IMR-90 (cell line): ENCODE results near the gene PAX8. TPM values are rescaled to one million over a fixed set of nuclear protein-coding genes. Genes with fewer than 3 reads are reported as not detected.

Experiments
- ATAC-seq: fragments of 200-7000 bp; cut with Tn5 transposase; 2 replicates; pipeline ENCODE4 v1.9.1; 2020; ENCODE audit warnings: low read depth, mild to moderate bottlenecking, moderate library complexity
- BruUV-seq: library from RNA; stranded (reverse); fragments of 400-500 nt; replicated peaks from 2 replicates; lab custom pipeline; 2021; lab: Mats Ljungman, UMichigan
- CTCF ChIA-PET: fragments of 300-600 bp; formaldehyde crosslinking; extraction: SDS; loops from one replicate; lab custom pipeline; 2021; ENCODE audit warnings: antibody characterized with exemption; lab: Yijun Ruan, JAX
- POLR2A ChIA-PET: fragments of 300-600 bp; sonication (Branson Sonifier 250); formaldehyde crosslinking; loops from one replicate; lab custom pipeline; 2022; ENCODE audit warnings: antibody characterized with exemption; ENCODE audit not compliant: unreplicated experiment; lab: Charles Lee
- DNase-seq: peaks from one replicate; pipeline ENCODE4 v3.0.0; 2013
- H2AFZ ChIP-seq: replicated peaks from 2 replicates; pipeline ENCODE3; 2013; ENCODE audit warnings: low read length, mild to moderate bottlenecking; ENCODE audit not compliant: poor library complexity
- H2AK5ac ChIP-seq: 2 replicates; pipeline ENCODE4 v1.6.1; 2013; ENCODE audit warnings: low read depth, low read length, inconsistent platforms
- H2AK9ac ChIP-seq: replicated peaks from 2 replicates; pipeline ENCODE3; 2013; ENCODE audit warnings: mild to moderate bottlenecking, low read depth, low read length, moderate library complexity; ENCODE audit not compliant: poor library complexity
- H2BK120ac ChIP-seq: 2 replicates; pipeline ENCODE4 v1.6.1; 2013; ENCODE audit warnings: low read depth, low read length, inconsistent platforms
- H2BK15ac ChIP-seq: 3 replicates; pipeline ENCODE4 v1.6.1; 2013; ENCODE audit warnings: low read depth, low read length, inconsistent platforms
- H2BK20ac ChIP-seq: 2 replicates; pipeline ENCODE4 v1.6.1; 2013; ENCODE audit warnings: low read depth, mild to moderate bottlenecking, inconsistent platforms, low read length, moderate library complexity
- H2BK5ac ChIP-seq: 2 replicates; pipeline ENCODE4 v1.6.1; 2013; ENCODE audit warnings: mild to moderate bottlenecking, low read depth, low read length, inconsistent platforms; ENCODE audit not compliant: poor library complexity, severe bottlenecking
- H3K14ac ChIP-seq: replicated peaks from 2 replicates; pipeline ENCODE4 v1.6.1; 2013; ENCODE audit warnings: low read depth, low read length, inconsistent platforms
- H3K18ac ChIP-seq: 2 replicates; pipeline ENCODE4 v1.6.1; 2013; ENCODE audit warnings: low read depth, low read length, control low read depth
- H3K23ac ChIP-seq: 2 replicates; pipeline ENCODE4 v1.6.1; 2013; ENCODE audit warnings: low read depth, low read length, inconsistent platforms
- H3K27ac ChIP-seq: 2 replicates; pipeline ENCODE4 v1.5.1; 2013; ENCODE audit warnings: mild to moderate bottlenecking, control low read depth, low read length; ENCODE audit not compliant: insufficient read depth
- H3K27me3 ChIP-seq: 2 replicates; pipeline ENCODE4 v1.6.1; 2013; ENCODE audit warnings: low read length; ENCODE audit not compliant: control insufficient read depth, insufficient read depth
- H3K36me3 ChIP-seq: 2 replicates; pipeline ENCODE4 v1.6.1; 2013; ENCODE audit warnings: low read length, mixed read lengths; ENCODE audit not compliant: control insufficient read depth, insufficient read depth
- H3K4ac ChIP-seq: 2 replicates; pipeline ENCODE4 v1.6.1; 2013; ENCODE audit warnings: low read depth, low read length, inconsistent platforms
- H3K4me1 ChIP-seq: 2 replicates; pipeline ENCODE4 v1.6.1; 2013; ENCODE audit warnings: low read length, mixed read lengths; ENCODE audit not compliant: control insufficient read depth, insufficient read depth
- H3K4me2 ChIP-seq: 2 replicates; pipeline ENCODE4 v1.6.1; 2013; ENCODE audit warnings: low read depth, mild to moderate bottlenecking, control low read depth, low read length, moderate library complexity
- H3K4me3 ChIP-seq: 2 replicates; pipeline ENCODE4 v1.5.1; 2013; ENCODE audit warnings: low read depth, mild to moderate bottlenecking, control low read depth, low read length, moderate library complexity; ENCODE audit not compliant: insufficient read depth
- H3K56ac ChIP-seq: 2 replicates; pipeline ENCODE4 v1.6.1; 2013; ENCODE audit warnings: low read length, inconsistent platforms; ENCODE audit not compliant: insufficient read depth; ENCODE audit errors: extremely low read depth
- H3K79me1 ChIP-seq, 2 experiments: 2 replicates each; pipeline ENCODE4 v1.6.1; 2013; ENCODE audit warnings: low read length in 2 of 2, inconsistent platforms in 1 of 2, low read depth in 1 of 2
- H3K9ac ChIP-seq: 2 replicates; pipeline ENCODE4 v1.6.1; 2013; ENCODE audit warnings: low read depth, low read length, control low read depth
- H3K9me1 ChIP-seq: 2 replicates; pipeline ENCODE4 v1.6.1; 2013; ENCODE audit warnings: low read length, inconsistent platforms; ENCODE audit not compliant: insufficient read depth
- H3K9me3 ChIP-seq: 2 replicates; pipeline ENCODE4 v1.6.1; 2013; ENCODE audit warnings: low read length; ENCODE audit not compliant: control insufficient read depth, insufficient read depth
- H4K20me1 ChIP-seq: 2 replicates; pipeline ENCODE4 v1.6.1; 2013; ENCODE audit warnings: low read length, inconsistent platforms; ENCODE audit not compliant: insufficient read depth
- H4K5ac ChIP-seq: 2 replicates; pipeline ENCODE4 v1.6.1; 2013; ENCODE audit warnings: mild to moderate bottlenecking, low read depth, low read length, control low read depth
- H4K8ac ChIP-seq, 2 experiments: 2 replicates each; pipeline ENCODE4 v1.6.1; 2013; ENCODE audit warnings: low read depth in 2 of 2, low read length in 2 of 2, control low read depth in 1 of 2, inconsistent platforms in 1 of 2
- H4K91ac ChIP-seq: 2 replicates; pipeline ENCODE4 v1.6.1; 2013; ENCODE audit warnings: low read depth, low read length, inconsistent platforms; ENCODE audit not compliant: insufficient read depth
- FOS ChIP-seq: fragments of 150-350 bp; IDR thresholded peaks from 2 replicates; pipeline ENCODE4 v1.6.1; 2016; ENCODE audit warnings: low read depth, low read length
- NFE2L2 ChIP-seq: fragments of 150-350 bp; IDR thresholded peaks from 2 replicates; pipeline ENCODE4 v1.6.1; 2016; ENCODE audit warnings: low read depth, mild to moderate bottlenecking, low read length
- RCOR1 ChIP-seq: IDR thresholded peaks from 2 replicates; pipeline ENCODE4 v1.6.1; 2012; ENCODE audit warnings: mild to moderate bottlenecking, low read length, improper control_type of control experiment; ENCODE audit not compliant: insufficient replicate concordance
- SMC3 ChIP-seq: fragments of 150-350 bp; IDR thresholded peaks from 2 replicates; pipeline ENCODE4 v1.6.1; 2016; ENCODE audit warnings: low read depth, mild to moderate bottlenecking, antibody characterized with exemption, low read length, moderate library complexity
- WGBS, 2 experiments: methylation state at CpG; one replicate each; pipeline versions ENCODE4 v1.1.5 to v1.1.7; 2013; ENCODE audit warnings: missing lambda C conversion rate in 2 of 2; ENCODE audit not compliant: insufficient read length in 1 of 2; ENCODE audit errors: extremely low coverage in 2 of 2; 5-methylcytosine and 5-hydroxymethylcytosine counted together
- dilution Hi-C: fragments of 300-500 bp; cut with HindIII; formaldehyde crosslinking; loops from one replicate; pipeline ENCODE4 v1.14.3; 2018; ENCODE audit warnings: low sequenced_read_pairs; ENCODE audit not compliant: unreplicated experiment
- in situ Hi-C: fragments of 300-500 bp; cut with MboI; formaldehyde crosslinking; loops from 3 replicates; pipeline ENCODE4 v1.14.3; 2019; ENCODE audit warnings: low sequenced_read_pairs, inconsistent platforms, mixed read lengths
- intact Hi-C: fragments of 100-400 bp; cut with micrococcal nuclease; formaldehyde crosslinking; loops from 2 replicates; pipeline ENCODE4 v1.10.0; 2022
- polyA plus RNA-seq, 3 experiments: library from polyadenylated mRNA; depleted of rRNA; stranded (reverse); fragments of >200 nt; gene quantifications; 2 replicates each; pipeline ENCODE4 v1.2.3, GENCODE V29; 2012; ENCODE audit warnings: low replicate concordance in 1 of 3
- total RNA-seq: library from RNA; depleted of rRNA; stranded (reverse); fragments of >200 nt; gene quantifications from 2 replicates; pipeline ENCODE4 v1.2.3, GENCODE V29; 2012
- TF ChIP-seq, protein P1 (sequence below): fragments of 150-350 bp; IDR thresholded peaks from 2 replicates; pipeline ENCODE4 v1.6.1; 2017; ENCODE audit warnings: mild to moderate bottlenecking, antibody characterized with exemption, low read length, low read depth

The PAX8 gene
- total and polyA plus RNA-seq, 2 of the 4 experiments (the other 2 are of a cell fraction): 0.18 to 1.5 TPM

DNA sequence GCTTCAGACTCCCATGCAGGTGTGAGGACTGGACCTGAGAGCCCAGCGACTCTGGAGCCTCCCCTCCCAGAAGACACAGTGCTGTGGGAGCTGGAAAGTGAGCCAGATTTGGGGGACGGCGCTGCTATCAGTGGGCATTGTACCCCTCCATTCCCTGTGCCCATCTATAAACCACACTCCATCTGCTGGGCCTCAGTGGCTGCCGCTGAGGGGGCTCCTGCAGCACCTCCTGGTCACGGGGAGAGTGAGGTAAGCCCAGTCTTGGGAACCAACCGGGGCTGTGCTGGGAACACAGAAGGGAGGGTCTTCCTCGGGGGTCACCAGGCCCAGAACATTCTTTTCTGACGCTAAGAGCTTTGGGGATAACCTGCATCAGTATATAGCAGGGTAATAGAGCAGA lies 95.5 kb downstream of the PAX8 start:
- CTCF ChIA-PET: interaction anchor here (1.4 kb wide), 1 partner anchor 15 kb away, joined by 4 read pairs; no protein-coding TSS in a partner anchor
- Histone ChIP-seq H3K4me2 (no peak overlapping the region), H3K18ac (no peak overlapping the region), H2BK15ac (no peak overlapping the region), H4K5ac (no peak overlapping the region), H2BK5ac (no peak overlapping the region), H3K4me3 (no peak overlapping the region), H4K91ac (no peak overlapping the region), H3K36me3 (no peaks in the 10 kb centered on the region), H3K4ac (no peak overlapping the region), H4K20me1 (no peaks in the 10 kb centered on the region), H3K9me1 (peaks cover 3% of the 10 kb centered on the region; the same call in 1 of the 2 replicates), H3K56ac (no peak overlapping the region), H2BK20ac (no peak overlapping the region), H3K9me3 (no peaks in the 10 kb centered on the region), H2BK120ac (no peak overlapping the region), H3K27ac (no peak overlapping the region), H4K8ac (no peak overlapping the region), H3K9ac (no peak overlapping the region), H3K4me1 (no peaks in the 10 kb centered on the region), H3K23ac (no peak overlapping the region), H2AK5ac (no peak overlapping the region), H2AFZ (no peak overlapping the region), H3K14ac (no peak overlapping the region), H3K79me1 (no peaks in the 10 kb centered on the region), H3K27me3 (peaks cover 23% of the 10 kb centered on the region; the same call in 1 of the 2 replicates), H2AK9ac (no peak overlapping the region)
- in situ Hi-C loops: no loop called here
- dilution Hi-C loops: no loop called here
- intact Hi-C loops: no loop called here
- POLR2A ChIA-PET: no interaction called here
- ATAC-seq (no peak), DNase-seq (no peak)
- no TSS peak for BruUV-seq
- no peak for TF ChIP-seq RCOR1
- TF ChIP-seq FOS: no peak
- TF ChIP-seq, protein P1, sequence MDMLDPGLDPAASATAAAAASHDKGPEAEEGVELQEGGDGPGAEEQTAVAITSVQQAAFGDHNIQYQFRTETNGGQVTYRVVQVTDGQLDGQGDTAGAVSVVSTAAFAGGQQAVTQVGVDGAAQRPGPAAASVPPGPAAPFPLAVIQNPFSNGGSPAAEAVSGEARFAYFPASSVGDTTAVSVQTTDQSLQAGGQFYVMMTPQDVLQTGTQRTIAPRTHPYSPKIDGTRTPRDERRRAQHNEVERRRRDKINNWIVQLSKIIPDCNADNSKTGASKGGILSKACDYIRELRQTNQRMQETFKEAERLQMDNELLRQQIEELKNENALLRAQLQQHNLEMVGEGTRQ: no peak
- TF ChIP-seq SMC3: no peak
- TF ChIP-seq NFE2L2: no peak
- no CpG with 5 or more reads among the region's 8 CpGs for WGBS, 2 experiments
